GM19455 (cell line): ENCODE results near the gene ELL3.
"Not testable (repeated sequence)": the region's sequence is repeated elsewhere in the genome, so short reads cannot be mapped to it uniquely, and the experiment has no call there.

Source experiments
- ATAC-seq: cut with Tn5 transposase; IDR thresholded peaks from one replicate; pipeline ENCODE4 v1.9.1; 2021; ENCODE audit not compliant: unreplicated experiment

Gene ELL3

DNA sequence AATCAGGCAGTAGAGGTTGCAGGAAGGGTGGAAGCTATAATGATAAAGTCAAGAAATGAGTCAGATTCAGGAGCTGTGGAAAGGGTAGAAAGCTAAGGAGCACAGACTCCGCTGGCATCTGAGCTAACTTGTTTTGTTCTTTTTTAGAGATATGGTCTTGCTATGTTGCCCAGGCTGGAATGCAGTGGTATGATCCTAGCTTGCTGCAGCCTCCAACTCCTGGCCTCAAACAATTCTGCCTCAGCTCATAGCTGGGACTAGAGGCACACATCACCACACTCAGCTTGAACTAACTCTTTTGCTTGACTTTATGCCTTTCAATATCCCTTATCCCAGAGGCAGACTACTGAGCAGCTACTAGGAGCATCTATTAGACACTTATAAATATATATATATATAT, 50.5 kb downstream of the ELL3 start:
- not testable (repeated sequence) for ATAC-seq

DNA sequence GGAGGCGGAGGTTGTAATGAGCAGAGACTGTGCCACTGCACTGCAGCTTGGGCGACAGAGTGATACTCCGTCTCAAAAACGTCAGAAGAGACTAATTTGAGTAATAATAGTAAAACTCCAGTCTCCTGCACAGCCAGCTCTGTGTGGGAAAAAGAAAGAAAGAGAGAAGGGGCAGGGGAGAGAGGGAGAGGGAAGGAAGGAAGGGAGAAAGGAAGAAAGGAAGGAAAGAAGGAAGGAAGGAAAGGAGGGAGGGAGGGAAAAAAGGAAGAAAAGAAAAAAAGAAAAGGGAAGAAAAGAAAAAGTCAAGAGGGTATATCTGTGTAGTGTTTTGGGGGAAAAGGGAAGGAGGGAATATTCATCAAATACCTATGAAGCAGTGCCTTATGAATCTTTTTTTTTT, 53.6 kb downstream of the ELL3 start:
- no peak for ATAC-seq
